Gastrocnemius medialis (tissue), 4 donors: ENCODE measurements around the gene NUDT22. TPM values are rescaled to one million over a fixed set of nuclear protein-coding genes. Genes with fewer than 3 reads are reported as not detected.

Source experiments
- ATAC-seq, 2 donors: fragments of 150-250 bp; one replicate each; pipeline ENCODE4 v1.9.1; 2016
- DNase-seq, 2 donors: peaks; one replicate each; pipeline ENCODE4 v3.0.0-alpha.2; 2019
- H3K27ac ChIP-seq, 4 donors: fragments of 200-600 bp; sonication (generic); 1 replicate in 1 of 4; 2 replicates in 3 of 4; pipeline ENCODE4 v1.5.1; 2016 to 2018; ENCODE audit warnings: mild to moderate bottlenecking in 2 of 4, moderate library complexity in 1 of 4
- H3K27me3 ChIP-seq, 3 donors: fragments of 200-600 bp; sonication (generic) in 2 of 3; 1 replicate in 1 of 3; 2 replicates in 2 of 3; pipeline versions ENCODE4 v1.5.1 to v1.6.0; 2016 to 2019; ENCODE audit warnings: mild to moderate bottlenecking in 1 of 3, moderate library complexity in 1 of 3
- H3K36me3 ChIP-seq, 2 donors: fragments of 200-600 bp; sonication (generic) in 1 of 2; one replicate each; pipeline ENCODE4 v1.5.1; 2017 to 2018
- H3K4me1 ChIP-seq, 2 donors: fragments of 200-600 bp; sonication (generic) in 1 of 2; one replicate each; pipeline ENCODE4 v1.5.1; 2016 to 2017; ENCODE audit warnings: mild to moderate bottlenecking in 2 of 2
- H3K4me3 ChIP-seq, 4 donors: fragments of 200-600 bp; sonication (generic) in 3 of 4; 1 replicate in 1 of 4; 2 replicates in 3 of 4; pipeline ENCODE4 v1.5.1; 2016 to 2019; ENCODE audit warnings: mild to moderate bottlenecking in 2 of 4
- H3K9me3 ChIP-seq, 3 donors: fragments of 200-600 bp; sonication (generic) in 2 of 3; 1 replicate in 1 of 3; 2 replicates in 2 of 3; pipeline ENCODE4 v1.5.1; 2016 to 2019
- CTCF ChIP-seq, 5 experiments: fragments of 450-650 bp in 3 of 5; fragments of 200-600 bp in 2 of 5; sonication (generic) in 2 of 5; IDR thresholded peaks in 4 of 5; conservative IDR thresholded peaks in 1 of 5; 1 replicate in 4 of 5; 2 replicates in 1 of 5; pipeline ENCODE4 v1.5.1; 2016 to 2019; ENCODE audit warnings: antibody characterized with exemption in 5 of 5, mild to moderate bottlenecking in 3 of 5, moderate library complexity in 3 of 5
- POLR2A ChIP-seq, 2 donors: fragments of 450-650 bp; IDR thresholded peaks; one replicate each; pipeline ENCODE4 v1.6.1; 2017; ENCODE audit warnings: antibody characterized with exemption in 2 of 2, mild to moderate bottlenecking in 2 of 2, moderate library complexity in 2 of 2
- in situ Hi-C, 4 donors: fragments of 200-750 bp; cut with MboI; loops; one replicate each; pipeline versions ENCODE4 v1.15.0 to v1.8.0; 2017; ENCODE audit warnings: low sequenced_read_pairs in 4 of 4
- intact Hi-C: fragments of 100-400 bp; cut with DNase I; formaldehyde crosslinking; loops from one replicate; pipeline ENCODE4 v1.15.1; 2023; ENCODE audit warnings: low total_unique reads
- total RNA-seq, 4 donors: library from RNA; depleted of rRNA; stranded (reverse); fragments of >200 nt; gene quantifications; one replicate each; pipeline versions ENCODE4 v1.1.0 to v1.2.3, GENCODE V29; 2016

The NUDT22 gene
- total RNA-seq, 4 donors from 2014 or later: 32.3 to 70.7 (median 53.4) TPM

GRCh38 chr11:64233913-64234586 lies 8.0 kb downstream of the NUDT22 start, which contains the start of gene VEGFB:
TSS of gene VEGFB (plus strand) at chr11:64234584. CDS start at chr11:64234834, 250 bp downstream.
- Histone ChIP-seq H3K9me3 (no peaks in the 10 kb centered on the region), H3K27ac (peak within 1 kb of the TSS; percentile 87 to 90 (median 88)), H3K4me1 (peaks cover 26% of the 10 kb centered on the region in 2 donors), H3K27me3 (no peaks in the 10 kb centered on the region), H3K4me3 (peak within 1 kb of the TSS; percentile 62 to 73 (median 68)), H3K36me3 (peaks cover 0 to 5% of the 10 kb centered on the region in 2 donors)
- peak; percentile 54 to 66 for DNase-seq
- peak; percentile 29 to 40 for TF ChIP-seq POLR2A (IDR thresholded peaks at IDR 0.05)
- TF ChIP-seq CTCF (IDR thresholded peaks at IDR 0.05 in 4 of 5, conservative IDR thresholded peaks at IDR 0.05 in 1 of 5): no peak
- peak; percentile 46 to 58 for ATAC-seq
- intact Hi-C loops: no loop called here
- in situ Hi-C loops: no loop called here

- in situ Hi-C loops (no loop called here), intact Hi-C loops (no loop called here)
- Histone ChIP-seq H3K4me1 (peaks cover 21 to 23% of the 10 kb centered on the region in 2 donors), H3K27ac (peak overlapping the region; percentile 83 to 90 (median 88)), H3K36me3 (peaks cover 0 to 5% of the 10 kb centered on the region in 2 donors), H3K9me3 (no peaks in the 10 kb centered on the region), H3K4me3 (peak overlapping the region; percentile 60 to 73 (median 68)), H3K27me3 (no peaks in the 10 kb centered on the region)
- ATAC-seq (peak; percentile 28 to 47), DNase-seq (peak in 1 of 2 donors; percentile 56)
- TF ChIP-seq CTCF (IDR thresholded peaks at IDR 0.05 in 4 of 5, conservative IDR thresholded peaks at IDR 0.05 in 1 of 5) (no peak), POLR2A (IDR thresholded peaks at IDR 0.05) (peak; percentile 72 to 74)
Observed at GRCh38 chr11:64234647-64235379, 8.7 kb downstream of the NUDT22 start.

GRCh38 chr11:64235437-64236161 lies 9.5 kb downstream of the NUDT22 start:
- H3K27ac ChIP-seq: peak overlapping the region; percentile 83 to 90 (median 88)
- H3K27me3 ChIP-seq: no peaks in the 10 kb centered on the region
- ATAC-seq (no peak), DNase-seq (no peak)
- intact Hi-C loops: no loop called here
- H3K36me3 ChIP-seq: peaks cover 0 to 5% of the 10 kb centered on the region in 2 donors
- peaks cover 26% of the 10 kb centered on the region in 2 donors for H3K4me1 ChIP-seq
- H3K4me3 ChIP-seq: peak overlapping the region; percentile 60 to 73 (median 68)
- H3K9me3 ChIP-seq: no peaks in the 10 kb centered on the region
- no peak for TF ChIP-seq CTCF (IDR thresholded peaks at IDR 0.05 in 4 of 5, conservative IDR thresholded peaks at IDR 0.05 in 1 of 5)
- TF ChIP-seq POLR2A (IDR thresholded peaks at IDR 0.05): no peak
- in situ Hi-C loops: no loop called here

- no peak for TF ChIP-seq CTCF (IDR thresholded peaks at IDR 0.05 in 4 of 5, conservative IDR thresholded peaks at IDR 0.05 in 1 of 5)
- no peak for TF ChIP-seq POLR2A (IDR thresholded peaks at IDR 0.05)
- no peak for DNase-seq
- no peaks in the 10 kb centered on the region for H3K27me3 ChIP-seq
- no peaks in the 10 kb centered on the region for H3K9me3 ChIP-seq
- peaks cover 0 to 5% of the 10 kb centered on the region in 2 donors for H3K36me3 ChIP-seq
- H3K27ac ChIP-seq: peak overlapping the region in 1 of 4 donors; percentile 100
- intact Hi-C loops: no loop called here
- H3K4me3 ChIP-seq: no peak overlapping the region
- in situ Hi-C loops: no loop called here
- ATAC-seq: no peak
- H3K4me1 ChIP-seq: peaks cover 25 to 36% of the 10 kb centered on the region in 2 donors
Observed at GRCh38 chr11:64237484-64237951, 11.4 kb downstream of the NUDT22 start.
